Neural cell (in vitro differentiated cells): Measurements from ENCODE around the gene OSBPL1A. TPM values are rescaled to one million over a fixed set of nuclear protein-coding genes. Genes with fewer than 3 reads are reported as not detected.

ENCODE experiments used
- H2AFZ ChIP-seq: fragments of 200-600, 300-800 bp; sonication (generic), shearing (Covaris generic); 2 replicates; pipeline ENCODE4 v1.6.0; 2014; ENCODE audit warnings: low read depth, mild to moderate bottlenecking, antibody characterized with exemption, low read length, moderate library complexity
- H3F3A ChIP-seq: fragments of 200-600 bp; shearing (Covaris generic); 2 replicates; pipeline ENCODE4 v1.6.1; 2016; ENCODE audit warnings: mild to moderate bottlenecking, moderate library complexity, mixed read lengths, antibody characterized with exemption, low read length; ENCODE audit not compliant: insufficient read depth, poor library complexity, severe bottlenecking
- H3K27ac ChIP-seq: fragments of 200-600, 300-800 bp; sonication (generic), shearing (Covaris generic); 2 replicates; pipeline ENCODE4 v1.5.1; 2014; ENCODE audit warnings: mild to moderate bottlenecking, low read length, moderate library complexity
- H3K27me3 ChIP-seq: fragments of 300-800, 200-600 bp; sonication (generic), shearing (Covaris generic); 2 replicates; pipeline ENCODE4 v1.6.0; 2014; ENCODE audit warnings: mild to moderate bottlenecking, low read depth, low read length, moderate library complexity; ENCODE audit not compliant: insufficient read depth
- H3K36me3 ChIP-seq: fragments of 300-800, 200-600 bp; sonication (generic), shearing (Covaris generic); 2 replicates; pipeline ENCODE4 v1.5.1; 2014; ENCODE audit warnings: mild to moderate bottlenecking, antibody characterized with exemption, low read length, moderate library complexity; ENCODE audit not compliant: insufficient read depth
- H3K4me2 ChIP-seq: fragments of 300-800, 200-600 bp; sonication (generic), shearing (Covaris generic); 2 replicates; pipeline ENCODE4 v1.6.0; 2014; ENCODE audit warnings: mild to moderate bottlenecking, low read length
- H3K4me3 ChIP-seq: fragments of 300-800, 200-600 bp; sonication (generic), shearing (Covaris generic); 2 replicates; pipeline ENCODE4 v1.5.1; 2014; ENCODE audit warnings: mild to moderate bottlenecking, low read length, moderate library complexity
- H3K79me2 ChIP-seq: fragments of 200-600 bp; shearing (Covaris generic); replicated peaks from 2 replicates; pipeline ENCODE4 v1.6.0; 2014; ENCODE audit warnings: mild to moderate bottlenecking, low read length, moderate library complexity; ENCODE audit not compliant: insufficient read depth
- H3K9ac ChIP-seq: fragments of 300-800, 200-600 bp; sonication (generic), shearing (Covaris generic); 2 replicates; pipeline ENCODE4 v1.6.1; 2016; ENCODE audit warnings: mild to moderate bottlenecking, low read length, mixed read lengths
- H3K9me2 ChIP-seq: fragments of 200-600 bp; shearing (Covaris generic); 2 replicates; pipeline ENCODE4 v1.6.1; 2016; ENCODE audit warnings: mild to moderate bottlenecking, low read length, mixed read lengths; ENCODE audit not compliant: insufficient read depth
- H3K9me3 ChIP-seq: fragments of 200-600, 300-800 bp; sonication (generic), shearing (Covaris generic); 2 replicates; pipeline ENCODE4 v1.6.1; 2016; ENCODE audit warnings: mild to moderate bottlenecking, mixed run types, low read length, moderate library complexity, mixed read lengths
- H4K20me1 ChIP-seq: fragments of 200-600 bp; shearing (Covaris generic); 2 replicates; pipeline ENCODE4 v1.6.1; 2016; ENCODE audit warnings: mild to moderate bottlenecking, mixed run types; ENCODE audit not compliant: insufficient read depth
- EP300 ChIP-seq: fragments of 450-650 bp; conservative IDR thresholded peaks from 2 replicates; pipeline ENCODE4 v1.6.1; 2014; ENCODE audit warnings: antibody characterized with exemption, mild to moderate bottlenecking, moderate library complexity; ENCODE audit not compliant: poor library complexity, severe bottlenecking
- EZH2 ChIP-seq: fragments of 200-600, 300-800 bp; shearing (Covaris generic), sonication (generic); IDR thresholded peaks from 2 replicates; pipeline ENCODE4 v1.6.1; 2014; ENCODE audit warnings: antibody characterized with exemption, low read length, borderline replicate concordance, mild to moderate bottlenecking; ENCODE audit not compliant: insufficient read depth, poor library complexity, severe bottlenecking
- MXI1 ChIP-seq: fragments of 450-650 bp; conservative IDR thresholded peaks from 2 replicates; pipeline ENCODE4 v1.6.1; 2014; ENCODE audit warnings: antibody characterized with exemption, mild to moderate bottlenecking; ENCODE audit not compliant: poor library complexity, severe bottlenecking
- POLR2AphosphoS5 ChIP-seq: IDR thresholded peaks from 2 replicates; pipeline ENCODE4 v1.6.1; 2012
- RAD21 ChIP-seq: fragments of 450-650 bp; conservative IDR thresholded peaks from 2 replicates; pipeline ENCODE4 v1.6.1; 2014; ENCODE audit warnings: antibody characterized with exemption, mild to moderate bottlenecking, moderate library complexity
- REST ChIP-seq: IDR thresholded peaks from 2 replicates; pipeline ENCODE4 v1.6.1; 2012; ENCODE audit warnings: borderline replicate concordance
- SMC3 ChIP-seq: fragments of 450-650 bp; conservative IDR thresholded peaks from 2 replicates; pipeline ENCODE4 v1.6.1; 2014; ENCODE audit warnings: antibody characterized with exemption, mild to moderate bottlenecking, moderate library complexity; ENCODE audit not compliant: poor library complexity
- TAF1 ChIP-seq: IDR thresholded peaks from 2 replicates; pipeline ENCODE4 v1.6.1; 2012; ENCODE audit warnings: low read depth
- polyA plus RNA-seq: library from polyadenylated mRNA; depleted of rRNA; stranded (reverse); fragments of >200 nt; gene quantifications from 2 replicates; pipeline ENCODE4 v1.2.3, GENCODE V29; 2014
- TF ChIP-seq, protein P1 (sequence below): fragments of 450-650 bp; IDR thresholded peaks from 2 replicates; pipeline ENCODE4 v1.5.1; 2014; ENCODE audit warnings: antibody characterized with exemption, mild to moderate bottlenecking, moderate library complexity; ENCODE audit not compliant: poor library complexity, severe bottlenecking

The OSBPL1A gene
- polyA plus RNA-seq, 1 donor from 2014 or later, result 24.9 TPM

GRCh38 chr18:24388957-24389356 lies 8.7 kb downstream of the OSBPL1A start:
- Histone ChIP-seq H4K20me1 (no peaks in the 10 kb centered on the region), H3K79me2 (no peaks in the 10 kb centered on the region), H3K9me3 (no peaks in the 10 kb centered on the region), H3K27ac (no peak overlapping the region), H3F3A (no peaks in the 10 kb centered on the region), H3K9ac (no peak overlapping the region), H3K4me3 (no peak overlapping the region), H2AFZ (no peak overlapping the region), H3K9me2 (no peaks in the 10 kb centered on the region), H3K4me2 (no peak overlapping the region), H3K36me3 (no peaks in the 10 kb centered on the region), H3K27me3 (no peaks in the 10 kb centered on the region)
- no peak for TF ChIP-seq EP300
- TF ChIP-seq MXI1, result no peak
- no peak for TF ChIP-seq EZH2
- TF ChIP-seq, protein P1, sequence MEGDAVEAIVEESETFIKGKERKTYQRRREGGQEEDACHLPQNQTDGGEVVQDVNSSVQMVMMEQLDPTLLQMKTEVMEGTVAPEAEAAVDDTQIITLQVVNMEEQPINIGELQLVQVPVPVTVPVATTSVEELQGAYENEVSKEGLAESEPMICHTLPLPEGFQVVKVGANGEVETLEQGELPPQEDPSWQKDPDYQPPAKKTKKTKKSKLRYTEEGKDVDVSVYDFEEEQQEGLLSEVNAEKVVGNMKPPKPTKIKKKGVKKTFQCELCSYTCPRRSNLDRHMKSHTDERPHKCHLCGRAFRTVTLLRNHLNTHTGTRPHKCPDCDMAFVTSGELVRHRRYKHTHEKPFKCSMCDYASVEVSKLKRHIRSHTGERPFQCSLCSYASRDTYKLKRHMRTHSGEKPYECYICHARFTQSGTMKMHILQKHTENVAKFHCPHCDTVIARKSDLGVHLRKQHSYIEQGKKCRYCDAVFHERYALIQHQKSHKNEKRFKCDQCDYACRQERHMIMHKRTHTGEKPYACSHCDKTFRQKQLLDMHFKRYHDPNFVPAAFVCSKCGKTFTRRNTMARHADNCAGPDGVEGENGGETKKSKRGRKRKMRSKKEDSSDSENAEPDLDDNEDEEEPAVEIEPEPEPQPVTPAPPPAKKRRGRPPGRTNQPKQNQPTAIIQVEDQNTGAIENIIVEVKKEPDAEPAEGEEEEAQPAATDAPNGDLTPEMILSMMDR, result no peak
- no peak for TF ChIP-seq SMC3
- TF ChIP-seq REST, result no peak
- TF ChIP-seq TAF1, result no peak
- no peak for TF ChIP-seq RAD21
- no peak for TF ChIP-seq POLR2AphosphoS5

GRCh38 chr18:24386681-24387080 lies 10.9 kb downstream of the OSBPL1A start:
- Histone ChIP-seq H3K9me2 (no peaks in the 10 kb centered on the region), H3K9ac (no peak overlapping the region), H3K4me3 (no peak overlapping the region), H3K9me3 (no peaks in the 10 kb centered on the region), H3K4me2 (no peak overlapping the region), H3K36me3 (no peaks in the 10 kb centered on the region), H3K79me2 (no peaks in the 10 kb centered on the region), H2AFZ (no peak overlapping the region), H3F3A (no peaks in the 10 kb centered on the region), H3K27me3 (no peaks in the 10 kb centered on the region), H3K27ac (no peak overlapping the region), H4K20me1 (no peaks in the 10 kb centered on the region)
- TF ChIP-seq TAF1 (no peak), RAD21 (no peak), REST (no peak), SMC3 (no peak)
- TF ChIP-seq, protein P1, result no peak
